Measurements from ENCODE around the gene NCOR2.

The NCOR2 gene

DNA sequence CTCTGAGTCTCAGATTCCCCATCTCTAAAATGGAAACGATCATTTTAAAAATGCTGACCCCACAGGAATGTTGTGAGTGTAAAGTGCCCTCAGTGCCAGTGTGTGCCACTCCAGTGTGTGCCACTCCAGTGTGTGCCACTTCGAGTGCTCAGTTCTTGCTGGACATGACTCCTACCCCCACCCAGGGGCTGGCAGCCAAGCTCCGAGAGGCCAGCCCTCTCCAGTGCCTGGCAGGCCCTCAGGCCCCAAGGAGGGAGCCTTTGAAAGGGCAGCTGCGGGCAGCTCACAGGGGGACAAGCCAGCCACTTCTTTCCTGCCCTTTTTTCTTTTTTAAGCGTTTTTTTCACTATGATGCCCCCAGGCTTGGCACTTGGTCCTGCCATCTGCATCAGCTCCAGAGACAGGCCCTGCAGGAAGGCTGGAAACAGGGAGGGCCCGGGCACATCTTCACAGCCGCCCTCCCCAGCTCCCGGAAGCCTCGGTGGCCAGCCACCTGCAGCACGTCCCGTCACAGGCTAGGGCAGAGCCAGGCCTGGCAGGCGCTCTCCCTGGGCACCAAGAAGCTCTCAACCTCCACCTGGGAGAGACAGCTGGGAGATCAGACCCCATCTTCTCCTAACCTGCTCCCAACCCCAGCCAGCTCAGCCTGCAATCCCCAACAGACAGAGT lies 29.8 kb downstream of the NCOR2 start:
- TF ChIP-seq, protein P1, sequence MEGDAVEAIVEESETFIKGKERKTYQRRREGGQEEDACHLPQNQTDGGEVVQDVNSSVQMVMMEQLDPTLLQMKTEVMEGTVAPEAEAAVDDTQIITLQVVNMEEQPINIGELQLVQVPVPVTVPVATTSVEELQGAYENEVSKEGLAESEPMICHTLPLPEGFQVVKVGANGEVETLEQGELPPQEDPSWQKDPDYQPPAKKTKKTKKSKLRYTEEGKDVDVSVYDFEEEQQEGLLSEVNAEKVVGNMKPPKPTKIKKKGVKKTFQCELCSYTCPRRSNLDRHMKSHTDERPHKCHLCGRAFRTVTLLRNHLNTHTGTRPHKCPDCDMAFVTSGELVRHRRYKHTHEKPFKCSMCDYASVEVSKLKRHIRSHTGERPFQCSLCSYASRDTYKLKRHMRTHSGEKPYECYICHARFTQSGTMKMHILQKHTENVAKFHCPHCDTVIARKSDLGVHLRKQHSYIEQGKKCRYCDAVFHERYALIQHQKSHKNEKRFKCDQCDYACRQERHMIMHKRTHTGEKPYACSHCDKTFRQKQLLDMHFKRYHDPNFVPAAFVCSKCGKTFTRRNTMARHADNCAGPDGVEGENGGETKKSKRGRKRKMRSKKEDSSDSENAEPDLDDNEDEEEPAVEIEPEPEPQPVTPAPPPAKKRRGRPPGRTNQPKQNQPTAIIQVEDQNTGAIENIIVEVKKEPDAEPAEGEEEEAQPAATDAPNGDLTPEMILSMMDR (IDR thresholded peaks at IDR 0.05; ENCODE audit: low read depth, low read length), result no peak
- H3K4me3 ChIP-seq (ENCODE audit: low read depth, low read length), result no peak overlapping the region

DNA sequence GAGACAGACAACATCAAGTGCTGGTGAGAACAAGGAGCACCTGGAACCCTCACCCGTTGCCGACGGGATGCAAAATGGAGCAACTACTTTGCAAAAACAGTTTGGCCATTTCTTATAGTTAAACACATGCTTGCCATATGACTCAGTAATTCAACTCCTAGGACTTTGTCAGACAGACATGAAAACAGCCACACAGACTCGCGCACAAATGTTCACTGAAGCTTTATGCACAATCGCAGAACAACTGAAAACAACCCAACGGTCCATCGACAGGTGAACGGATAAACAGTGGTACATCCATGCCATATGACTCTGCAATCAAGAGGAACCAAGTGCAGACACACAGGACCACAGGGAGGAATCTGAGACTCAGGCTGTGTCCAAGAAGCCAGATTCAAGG lies 30.8 kb downstream of the NCOR2 start:
- no peak overlapping the region for H3K4me3 ChIP-seq (ENCODE audit: low read depth, low read length)
- TF ChIP-seq, protein P1 (IDR thresholded peaks at IDR 0.05; ENCODE audit: low read depth, low read length), result no peak

DNA sequence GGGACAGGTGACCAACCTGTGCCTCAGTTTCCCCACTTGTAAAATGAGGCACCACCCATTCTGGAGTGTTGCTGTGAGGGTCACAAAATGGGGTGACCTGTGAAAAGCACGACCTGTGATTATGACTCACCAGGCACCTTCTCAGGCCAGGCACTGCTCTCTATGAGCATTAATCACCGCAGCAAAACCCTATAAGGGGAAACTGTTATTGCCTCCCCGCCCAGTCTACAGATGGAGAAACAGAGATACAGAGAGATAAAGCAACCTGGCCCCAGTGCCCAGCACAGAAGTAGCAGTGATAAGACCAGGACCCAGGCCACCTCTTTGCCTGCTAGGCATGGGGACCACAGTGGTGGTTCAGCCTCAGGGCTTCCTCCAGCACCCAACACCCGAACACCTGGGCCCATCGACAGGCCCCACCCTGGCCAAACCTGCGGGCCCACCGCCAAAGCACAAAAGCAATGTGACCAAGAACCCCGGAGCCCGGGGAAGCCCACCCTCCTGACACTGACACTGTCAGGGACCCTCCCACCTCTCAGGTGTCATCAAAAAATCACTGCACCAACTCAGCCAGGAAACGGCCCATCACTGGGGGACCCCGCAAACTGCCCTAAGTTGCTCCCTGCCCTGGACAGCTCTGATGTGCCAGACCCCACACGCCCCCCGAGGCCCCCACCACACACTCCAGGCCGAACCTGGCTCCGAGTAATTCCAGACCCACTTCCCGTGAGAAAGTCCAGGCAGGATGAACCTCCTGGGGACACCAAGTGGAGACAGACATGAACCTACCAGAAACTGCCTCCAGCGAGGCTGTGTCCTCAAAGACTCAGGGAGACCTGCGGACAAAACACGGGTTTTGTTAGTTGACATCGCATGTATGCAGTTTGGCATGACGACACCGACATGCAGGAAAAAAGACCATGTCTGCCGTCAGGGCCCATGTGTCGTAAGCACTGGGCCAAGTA lies 32.4 kb downstream of the NCOR2 start:
- TF ChIP-seq, protein P1 (IDR thresholded peaks at IDR 0.05; ENCODE audit: low read depth, low read length), result no peak

DNA sequence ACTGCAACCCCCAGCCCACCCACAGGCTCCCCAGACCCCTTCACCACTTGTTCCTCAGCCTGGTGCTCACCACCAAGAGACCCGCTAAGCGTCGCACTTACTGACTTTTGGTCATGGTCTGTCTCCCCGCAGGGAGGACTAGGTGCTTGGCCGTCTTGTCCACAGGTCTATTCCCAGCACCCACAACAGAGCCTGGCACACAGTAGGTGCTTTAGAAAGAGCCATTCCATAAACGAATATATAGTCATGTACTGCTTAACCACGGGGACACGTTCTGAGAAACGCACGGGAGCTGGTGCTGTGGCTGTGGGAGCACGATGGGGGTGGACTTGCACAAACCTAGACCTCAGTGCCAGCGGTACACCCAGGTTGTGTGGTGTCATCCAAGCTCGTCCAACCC lies 34.0 kb downstream of the NCOR2 start:
- H3K4me3 ChIP-seq (ENCODE audit: low read depth, low read length), result no peak overlapping the region
- TF ChIP-seq, protein P1 (IDR thresholded peaks at IDR 0.05; ENCODE audit: low read depth, low read length), result no peak

More for the DNA sequence above, 32.4 kb downstream of the NCOR2 start:
- H3K4me3 ChIP-seq (ENCODE audit: low read depth, low read length), result no peak overlapping the region

DNA sequence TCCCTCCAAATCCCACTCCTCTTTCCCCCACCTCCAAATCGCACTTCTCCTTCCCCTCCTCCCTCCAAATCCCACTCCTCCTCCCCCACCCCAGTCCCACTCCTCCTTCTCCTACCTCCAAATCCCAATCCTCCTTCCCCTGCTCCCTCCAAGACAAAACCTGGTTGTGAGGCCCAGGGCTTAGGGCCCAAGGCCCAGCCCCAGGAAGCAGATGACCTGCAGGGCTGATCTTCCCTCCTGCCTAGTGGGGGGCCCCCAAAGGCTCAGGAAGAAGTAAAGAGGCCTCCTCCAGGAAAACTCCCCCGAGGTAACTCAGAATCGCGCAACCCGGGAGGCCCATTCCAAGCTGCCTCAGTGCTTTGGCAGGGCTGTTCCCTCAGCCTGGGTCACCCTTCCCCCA lies 34.4 kb downstream of the NCOR2 start:
- no peak overlapping the region for H3K4me3 ChIP-seq (ENCODE audit: low read depth, low read length)
- TF ChIP-seq, protein P1 (IDR thresholded peaks at IDR 0.05; ENCODE audit: low read depth, low read length), result no peak

DNA sequence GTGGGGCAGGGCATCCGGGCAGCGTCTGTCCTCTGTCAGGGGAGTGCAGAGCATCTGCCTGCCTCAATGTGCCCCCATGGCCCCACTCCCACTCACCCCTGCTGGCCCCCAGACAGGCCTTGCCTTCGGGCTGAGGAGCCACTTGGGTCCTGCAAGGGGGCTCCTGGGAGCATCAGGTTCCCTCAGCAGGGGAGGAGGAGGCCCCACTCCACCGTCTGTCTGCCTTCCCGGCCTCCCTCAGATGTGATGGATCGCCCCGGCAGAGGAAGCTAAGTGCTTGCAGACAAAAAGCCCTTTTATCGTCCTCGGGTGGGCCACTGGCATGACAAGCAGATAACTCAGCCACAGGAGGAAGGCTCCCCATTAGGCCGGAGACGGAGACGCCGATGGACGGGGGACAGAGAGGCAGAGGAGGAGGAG lies 35.1 kb downstream of the NCOR2 start:
- TF ChIP-seq, protein P1 (IDR thresholded peaks at IDR 0.05; ENCODE audit: low read depth, low read length), result no peak
- H3K4me3 ChIP-seq (ENCODE audit: low read depth, low read length), result no peak overlapping the region

DNA sequence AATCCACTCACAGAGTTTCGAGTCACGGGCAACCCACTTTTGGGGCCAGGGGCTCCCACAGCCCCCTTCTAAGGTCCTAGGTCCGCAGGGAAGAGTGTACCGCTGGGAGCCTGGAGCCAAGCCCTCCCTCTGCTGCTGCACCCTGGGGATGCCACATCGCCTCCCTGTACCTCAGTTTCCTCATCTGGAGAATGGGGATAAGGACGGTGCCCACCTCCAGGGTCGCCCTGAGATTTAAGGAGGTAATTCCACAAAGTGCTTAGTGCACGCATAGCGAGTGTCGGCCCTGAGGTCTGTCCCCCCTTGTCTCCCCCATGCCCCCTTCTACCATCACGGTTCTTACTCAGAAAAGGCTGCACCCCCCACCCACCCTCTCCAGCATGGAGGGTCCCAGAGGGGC lies 35.5 kb downstream of the NCOR2 start:
- TF ChIP-seq, protein P1 (IDR thresholded peaks at IDR 0.05; ENCODE audit: low read depth, low read length), result no peak
- H3K4me3 ChIP-seq (ENCODE audit: low read depth, low read length), result no peak overlapping the region
